OCI-LY1 (cell line): ENCODE data around the gene GMDS.

Experiments used
- CTCF ChIP-seq: fragments of 200-600 bp; sonication (generic), shearing (Covaris generic); IDR thresholded peaks from 2 replicates; pipeline ENCODE4 v1.5.1; 2017; ENCODE audit warnings: mild to moderate bottlenecking, antibody characterized with exemption, low read length, moderate library complexity, mixed read lengths
- EZH2 ChIP-seq: fragments of 200-600 bp; sonication (generic), shearing (Covaris generic); IDR thresholded peaks from 2 replicates; pipeline ENCODE4 v1.8.0; 2017; ENCODE audit warnings: borderline replicate concordance, mixed run types, mild to moderate bottlenecking, antibody characterized with exemption, low read length, moderate library complexity, mixed read lengths

DNA sequence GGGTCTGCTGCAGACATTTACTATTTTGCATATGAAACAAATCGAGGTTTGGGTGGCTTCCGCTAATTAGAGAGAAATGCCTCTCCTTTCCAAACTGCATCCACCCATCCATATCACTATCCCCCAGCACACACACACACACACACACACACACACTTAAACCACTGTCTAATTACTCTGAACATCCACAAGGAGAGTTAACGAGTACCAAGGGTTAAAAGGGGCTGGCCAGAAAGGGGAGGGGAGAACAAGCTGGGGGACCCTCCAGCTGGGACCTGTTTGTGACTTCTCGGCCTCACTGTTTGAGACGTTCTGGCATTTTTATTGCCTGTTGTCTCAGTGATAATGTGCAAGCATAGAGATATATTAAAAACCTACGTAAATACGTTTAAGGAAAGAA, 374.5 kb downstream of the GMDS start:
- TF ChIP-seq EZH2 (no peak), CTCF (no peak)
